HG02885 (cell line): ENCODE results near the gene PELO.
A peak's percentile ranks its signal among the peaks of the same experiment; 100 is the strongest.
"Not testable (repeated sequence)": the region's sequence is repeated elsewhere in the genome, so short reads cannot be mapped to it uniquely, and the experiment has no call there.

Experiments
- ATAC-seq: cut with Tn5 transposase; IDR thresholded peaks from one replicate; pipeline ENCODE4 v1.9.1; 2021; ENCODE audit warnings: mild to moderate bottlenecking; ENCODE audit not compliant: unreplicated experiment, poor library complexity

The PELO gene

GRCh38 chr5:52799983-52800393 is 12.3 kb downstream of the PELO start:
- peak; percentile 88 for ATAC-seq

- ATAC-seq, result peak; percentile 47
Measured at GRCh38 chr5:52800394-52801213, 12.9 kb downstream of the PELO start.

GRCh38 chr5:52801329-52801728 is 13.6 kb downstream of the PELO start:
- ATAC-seq, result no peak

DNA sequence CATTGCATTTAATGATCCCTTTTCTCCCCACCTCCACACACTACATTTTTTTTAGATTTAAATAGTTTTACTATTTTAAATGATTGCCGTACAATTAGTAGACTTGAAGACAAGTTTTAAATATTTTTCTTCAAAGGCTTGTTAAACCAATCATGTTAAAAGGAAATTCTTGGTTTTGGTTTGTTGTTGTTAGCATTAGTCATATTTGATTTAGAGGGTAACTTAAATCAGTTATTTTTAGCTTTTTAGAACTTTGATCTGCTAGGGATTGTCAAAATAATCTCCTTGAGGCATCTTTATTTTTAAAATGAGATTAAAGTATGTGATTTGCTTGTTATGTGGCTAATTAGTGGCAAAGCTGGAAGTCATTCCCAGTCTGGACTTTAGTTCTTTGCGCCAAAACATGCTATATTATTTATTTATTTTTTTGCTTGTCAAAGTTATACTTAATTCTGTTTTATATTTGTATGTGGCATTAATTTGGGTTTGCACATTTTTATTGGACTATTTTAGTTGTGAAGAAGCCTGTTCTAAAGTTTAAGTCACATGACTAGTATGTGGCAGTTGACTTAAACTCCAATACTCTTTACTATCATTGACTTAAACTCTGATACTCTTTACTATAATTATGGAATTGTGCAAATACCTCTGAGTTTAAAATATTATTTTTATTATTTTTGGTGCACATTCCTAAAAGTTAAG is 14.7 kb downstream of the PELO start:
- no peak for ATAC-seq

DNA sequence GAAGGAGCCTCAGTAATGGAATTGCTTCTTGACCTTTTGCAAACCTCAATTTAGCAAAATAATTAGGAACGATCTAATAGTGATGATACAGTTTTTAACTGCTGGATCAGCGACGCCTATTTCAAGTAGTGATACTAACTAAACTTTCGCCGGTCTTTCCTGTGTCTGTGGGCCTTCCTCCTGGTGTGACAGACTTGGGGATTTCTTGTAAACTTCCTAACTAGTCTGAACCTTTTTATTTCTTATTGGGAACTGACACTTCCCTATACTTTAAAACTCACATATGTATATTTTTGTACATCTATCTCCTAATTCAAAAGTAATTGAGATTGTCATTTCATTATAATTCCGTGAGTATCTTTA is 15.2 kb downstream of the PELO start:
- no peak for ATAC-seq

DNA sequence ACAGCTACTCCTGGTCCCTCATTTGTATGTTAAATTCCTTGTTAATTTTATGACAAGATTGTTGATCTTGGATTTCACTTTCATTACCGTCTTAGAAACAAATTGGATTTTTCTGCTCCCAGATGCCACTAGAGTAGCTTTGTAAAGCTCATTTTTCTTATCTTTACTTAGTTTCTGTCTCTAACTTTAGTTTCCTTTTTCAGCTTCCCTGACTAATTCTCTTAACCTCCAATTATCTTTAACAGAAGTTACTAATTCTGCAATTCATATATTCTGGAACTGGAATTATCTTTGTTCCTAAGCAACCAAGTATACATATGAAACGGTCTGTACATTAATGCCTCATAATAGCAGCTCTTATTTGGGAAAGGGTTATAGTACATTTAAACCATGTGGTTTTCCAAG is 16.7 kb downstream of the PELO start:
- no peak for ATAC-seq

- no peak for ATAC-seq
Measured at GRCh38 chr5:52804981-52805380, 17.3 kb downstream of the PELO start.

DNA sequence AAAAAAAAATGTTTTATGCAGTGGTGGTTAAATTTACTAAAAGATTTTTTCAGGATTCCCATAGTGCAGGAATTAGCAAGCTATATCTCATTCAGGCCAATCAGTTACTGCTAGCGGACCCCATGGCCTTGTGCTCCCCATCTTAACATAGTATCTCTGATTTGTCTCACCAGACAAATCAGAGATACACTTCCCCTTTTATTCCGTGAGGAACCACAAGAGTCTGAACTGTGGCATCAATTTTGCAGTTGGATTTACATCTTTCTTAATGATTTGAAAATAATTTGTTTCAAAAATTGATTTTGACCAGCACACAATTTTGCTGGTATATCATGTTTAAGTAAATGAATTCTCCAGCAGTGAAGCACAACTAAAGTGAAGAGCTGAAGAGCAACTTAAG is 17.9 kb downstream of the PELO start:
- ATAC-seq, result no peak

- no peak for ATAC-seq
Measured at GRCh38 chr5:52807037-52807436, 19.3 kb downstream of the PELO start.

DNA sequence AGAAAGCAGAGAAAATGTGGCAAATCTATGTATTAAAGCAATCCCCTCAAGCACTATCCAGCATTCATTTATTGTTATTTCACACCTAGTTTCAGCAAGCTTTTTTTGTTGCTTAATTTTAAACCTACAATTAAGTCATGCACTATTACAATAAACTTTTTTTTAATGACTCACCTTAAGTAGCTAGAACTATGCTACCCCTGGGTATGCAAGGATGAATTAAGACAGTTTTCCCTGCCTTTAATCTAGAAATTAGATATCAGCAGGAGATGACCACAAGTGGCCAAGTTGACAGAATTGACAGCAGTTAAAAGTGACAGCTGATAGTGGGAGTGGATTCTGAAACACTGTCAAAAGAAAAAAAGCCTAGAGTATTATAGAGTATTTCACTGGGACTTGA is 20.0 kb downstream of the PELO start:
- ATAC-seq, result no peak

DNA sequence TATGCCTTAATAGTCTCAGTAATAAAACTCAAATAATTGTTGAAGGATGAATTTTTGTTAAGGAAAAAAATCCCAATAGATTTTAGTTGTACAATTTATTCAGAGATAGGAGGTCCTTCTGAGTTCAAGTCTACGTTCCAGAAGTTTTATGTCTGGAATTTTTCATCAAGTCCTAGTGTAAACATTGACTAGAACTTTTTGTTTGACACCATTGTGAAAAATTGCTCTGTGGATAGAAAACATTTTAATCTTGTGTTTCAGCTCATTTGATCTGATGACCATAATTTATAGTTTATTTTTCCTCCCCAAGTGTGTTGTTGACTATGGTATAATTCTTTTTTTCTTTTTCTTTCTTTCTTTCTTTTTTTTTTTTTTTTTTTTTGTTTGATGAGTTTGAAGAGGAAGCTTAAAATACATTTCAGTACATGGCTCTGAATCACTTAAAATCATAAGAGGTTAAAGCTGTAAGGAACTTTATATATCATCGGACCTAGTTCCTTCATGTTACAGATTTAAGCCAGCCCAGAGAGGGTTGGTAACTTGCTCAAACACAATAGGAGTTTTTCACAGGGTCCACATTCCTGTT is 20.7 kb downstream of the PELO start:
- ATAC-seq, result no peak

DNA sequence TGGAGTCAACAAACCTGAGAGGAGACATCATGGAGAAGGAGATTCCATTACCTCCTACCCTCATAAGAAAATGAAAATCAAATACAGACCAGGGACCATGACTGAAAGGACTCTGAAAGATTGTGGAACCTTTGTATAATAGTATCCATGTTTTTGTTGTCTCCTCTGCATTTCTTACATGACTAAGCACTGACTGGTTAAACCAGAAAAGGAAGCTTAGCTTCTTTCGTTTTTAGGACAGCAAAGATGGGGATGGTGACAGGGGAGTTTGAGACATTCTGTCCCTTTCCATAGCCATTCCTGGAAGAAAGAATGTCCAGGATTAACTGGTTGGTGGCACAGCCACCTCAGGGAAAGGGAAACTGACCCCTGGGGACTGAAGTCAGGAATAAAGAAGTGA is 22.2 kb downstream of the PELO start:
- ATAC-seq, result no peak

GRCh38 chr5:52810426-52810825 is 22.7 kb downstream of the PELO start:
- ATAC-seq, result no peak

DNA sequence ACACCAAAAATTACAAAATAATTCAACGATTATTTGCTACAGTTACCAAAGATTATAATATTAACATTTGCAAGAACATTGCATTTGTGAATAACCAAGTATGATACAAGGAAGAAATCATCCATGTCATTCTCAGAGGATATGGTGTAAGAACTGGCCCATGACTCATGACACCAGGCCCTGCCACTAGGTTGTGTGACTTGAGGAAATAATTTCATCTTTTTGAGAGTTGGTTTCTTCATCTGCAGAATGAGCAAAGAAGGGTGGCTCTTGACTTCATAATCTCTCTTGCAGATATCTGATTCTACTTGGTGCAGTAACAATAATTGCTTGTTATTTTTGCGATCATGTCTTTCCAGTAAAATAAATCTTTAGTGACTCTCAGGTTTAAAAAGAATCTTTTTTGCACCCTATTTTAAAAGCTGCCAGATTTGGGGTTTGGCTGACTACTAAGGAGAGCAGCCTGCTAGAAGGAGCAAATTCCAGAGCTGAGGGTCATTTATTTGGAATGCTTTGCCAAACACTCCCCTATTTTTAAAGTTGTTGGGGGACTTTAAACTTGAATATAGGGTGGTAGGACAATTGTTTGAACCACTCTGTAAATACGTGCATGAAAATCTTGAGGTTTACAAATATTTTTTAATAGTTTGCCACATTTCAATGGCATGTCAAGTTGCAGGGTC is 23.5 kb downstream of the PELO start:
- ATAC-seq, result no peak

DNA sequence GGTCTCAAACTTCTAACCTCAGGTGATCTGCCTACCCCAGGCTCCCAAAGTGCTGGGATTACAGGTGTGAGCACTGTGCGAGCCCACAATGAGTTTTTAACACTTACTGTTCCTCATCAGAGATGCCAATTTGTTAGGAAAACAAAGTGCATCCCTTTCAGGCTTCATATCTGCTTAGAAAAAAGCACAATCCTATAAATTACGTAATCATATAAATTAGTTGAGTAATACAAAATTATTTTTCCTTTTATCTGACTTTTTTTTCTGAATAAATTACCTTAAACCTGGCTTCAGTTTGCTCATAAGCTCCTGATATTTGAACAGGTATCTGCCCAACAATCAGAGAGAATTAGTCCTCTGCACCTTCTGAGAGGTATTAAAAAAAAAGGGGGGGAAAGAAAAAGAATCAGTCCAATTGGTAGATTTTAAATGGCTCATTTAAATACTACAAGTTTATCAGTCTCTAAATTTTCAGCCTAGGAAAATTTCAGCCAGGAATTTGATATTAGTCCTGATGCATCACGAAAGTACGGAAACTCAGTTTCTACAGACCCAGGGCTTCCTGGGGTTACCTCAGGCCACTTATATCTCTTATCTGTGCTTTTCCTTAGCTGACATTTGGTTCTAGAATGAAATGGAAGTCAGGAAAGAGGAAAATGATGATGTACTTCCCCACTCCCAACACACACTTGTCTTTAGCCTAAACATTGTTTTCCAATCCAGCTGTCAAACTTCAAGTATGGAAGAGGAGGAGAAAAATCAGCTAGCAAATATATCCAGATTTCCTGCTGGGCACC is 26.8 kb downstream of the PELO start:
- ATAC-seq, result no peak

DNA sequence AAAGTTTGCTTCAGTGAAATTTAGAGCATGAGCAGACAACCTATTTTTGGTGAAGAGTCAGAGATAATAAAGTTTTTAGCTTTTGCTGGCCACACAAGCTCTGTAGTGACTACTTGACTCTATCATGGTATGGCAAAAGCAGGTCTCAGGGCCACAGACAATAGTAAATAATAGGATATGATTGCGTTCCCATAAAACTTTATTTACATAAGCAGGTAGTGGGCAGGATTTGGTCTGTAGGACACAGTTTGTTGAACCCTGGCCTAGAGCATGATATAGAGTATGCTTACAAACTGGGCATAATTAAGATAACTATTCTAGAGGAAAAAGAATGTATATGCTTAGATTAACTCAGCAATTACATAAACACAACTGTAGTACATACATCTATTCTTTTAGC is 30.1 kb downstream of the PELO start:
- ATAC-seq, result no peak

GRCh38 chr5:52818360-52818759 is 30.6 kb downstream of the PELO start:
- no peak for ATAC-seq

GRCh38 chr5:52818807-52819206 is 31.1 kb downstream of the PELO start:
- ATAC-seq, result not testable (repeated sequence)

DNA sequence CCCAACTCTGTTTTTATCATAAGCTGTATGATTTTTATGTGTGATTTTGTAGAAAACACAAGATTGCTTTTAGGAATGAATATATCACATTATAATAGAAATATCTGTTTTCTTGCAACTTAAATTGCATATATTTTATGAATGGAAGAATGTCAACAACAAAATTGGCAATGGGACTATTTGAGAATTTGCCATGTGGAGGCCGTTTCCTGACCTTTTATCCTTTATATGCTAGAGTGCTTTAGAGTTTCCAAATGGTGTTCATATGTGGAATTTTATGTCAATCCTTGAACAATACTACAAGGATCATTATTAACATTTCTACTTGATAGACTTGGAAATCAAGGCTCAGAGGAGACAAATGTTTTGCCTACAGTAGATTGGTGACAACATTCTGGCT is 34.2 kb downstream of the PELO start:
- ATAC-seq, result no peak

- ATAC-seq, result no peak
Measured at GRCh38 chr5:52822437-52822836, 34.7 kb downstream of the PELO start.
